Activated naive CD4-positive, alpha-beta T cell treated with Interleukin-2 at 50 U/mL for 16 hours (primary cell): ENCODE data around the gene ZNF407.
"Not testable (repeated sequence)": the region's sequence is repeated elsewhere in the genome, so short reads cannot be mapped to it uniquely, and the experiment has no call there.

Experiments
- DNase-seq: peaks from one replicate; pipeline ENCODE4 v3.0.0-alpha.2; 2020

The ZNF407 gene, protein sequence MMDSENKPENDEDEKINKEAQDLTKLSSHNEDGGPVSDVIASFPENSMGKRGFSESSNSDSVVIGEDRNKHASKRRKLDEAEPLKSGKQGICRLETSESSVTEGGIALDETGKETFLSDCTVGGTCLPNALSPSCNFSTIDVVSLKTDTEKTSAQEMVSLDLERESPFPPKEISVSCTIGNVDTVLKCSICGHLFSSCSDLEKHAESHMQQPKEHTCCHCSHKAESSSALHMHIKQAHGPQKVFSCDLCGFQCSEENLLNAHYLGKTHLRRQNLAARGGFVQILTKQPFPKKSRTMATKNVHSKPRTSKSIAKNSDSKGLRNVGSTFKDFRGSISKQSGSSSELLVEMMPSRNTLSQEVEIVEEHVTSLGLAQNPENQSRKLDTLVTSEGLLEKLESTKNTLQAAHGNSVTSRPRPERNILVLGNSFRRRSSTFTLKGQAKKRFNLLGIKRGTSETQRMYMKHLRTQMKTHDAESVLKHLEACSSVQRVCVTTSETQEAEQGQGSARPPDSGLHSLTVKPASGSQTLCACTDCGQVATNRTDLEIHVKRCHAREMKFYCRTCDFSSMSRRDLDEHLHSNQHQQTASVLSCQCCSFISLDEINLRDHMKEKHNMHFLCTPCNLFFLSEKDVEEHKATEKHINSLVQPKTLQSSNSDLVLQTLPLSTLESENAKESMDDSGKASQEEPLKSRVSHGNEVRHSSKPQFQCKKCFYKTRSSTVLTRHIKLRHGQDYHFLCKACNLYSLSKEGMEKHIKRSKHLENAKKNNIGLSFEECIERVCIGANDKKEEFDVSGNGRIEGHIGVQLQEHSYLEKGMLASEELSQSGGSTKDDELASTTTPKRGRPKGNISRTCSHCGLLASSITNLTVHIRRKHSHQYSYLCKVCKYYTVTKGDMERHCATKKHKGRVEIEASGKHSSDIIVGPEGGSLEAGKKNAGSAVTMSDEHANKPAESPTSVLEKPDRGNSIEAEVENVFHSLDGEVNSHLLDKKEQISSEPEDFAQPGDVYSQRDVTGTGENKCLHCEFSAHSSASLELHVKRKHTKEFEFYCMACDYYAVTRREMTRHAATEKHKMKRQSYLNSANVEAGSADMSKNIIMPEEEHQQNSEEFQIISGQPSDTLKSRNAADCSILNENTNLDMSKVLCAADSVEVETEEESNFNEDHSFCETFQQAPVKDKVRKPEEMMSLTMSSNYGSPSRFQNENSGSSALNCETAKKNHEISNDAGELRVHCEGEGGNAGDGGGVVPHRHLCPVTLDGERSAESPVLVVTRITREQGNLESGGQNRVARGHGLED (N-terminal part only)

DNA sequence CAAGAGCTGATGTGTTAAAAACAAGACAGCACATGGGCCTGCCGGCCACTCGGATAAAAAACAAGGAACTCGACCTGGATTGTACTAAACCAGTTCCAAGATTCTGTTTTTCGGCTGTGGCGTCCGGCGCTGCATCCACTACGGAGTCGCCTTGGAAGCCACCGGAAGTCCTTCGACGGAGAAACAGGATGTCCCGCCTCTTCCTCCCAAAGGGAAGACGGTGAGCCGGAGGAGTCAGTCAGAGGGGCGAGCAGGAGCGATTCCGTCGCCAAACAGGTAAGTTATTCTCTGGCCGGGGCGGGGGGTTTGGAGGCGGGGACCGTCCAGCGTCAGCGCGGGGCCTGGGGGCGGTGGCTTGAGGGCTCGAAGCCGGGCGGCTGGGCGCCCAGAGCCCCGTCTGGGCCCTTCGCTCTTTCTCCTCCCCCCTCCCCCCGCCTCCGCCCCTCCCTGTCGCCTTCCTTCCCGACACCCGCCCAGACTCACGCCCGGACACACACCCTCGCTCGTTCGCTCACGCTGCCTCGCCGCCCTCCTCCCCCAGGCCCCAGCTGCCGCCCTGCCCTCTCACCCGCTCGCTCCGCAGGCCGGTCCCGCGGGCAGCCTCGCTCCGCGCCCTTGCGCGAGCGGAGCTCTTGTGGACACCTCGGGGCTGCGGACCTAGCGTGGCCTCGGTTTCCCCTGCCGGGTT lies at the start of gene ZNF407:
Gene ZNF407 (plus strand): TSS at position 209 of the 688 bp plus-strand sequence. CDS start 33,150 bp downstream, outside the sequence.
- peak; percentile 88 for DNase-seq

GRCh38 chr18:74549591-74550104 lies 48.0 kb upstream of the ZNF407 start:
- no peak for DNase-seq

- no peak for DNase-seq
Measured at GRCh38 chr18:74550886-74551285, 46.8 kb upstream of the ZNF407 start.

GRCh38 chr18:74551452-74551851 lies 46.2 kb upstream of the ZNF407 start:
- DNase-seq: no peak

- DNase-seq: peak; percentile 77
Measured at GRCh38 chr18:74551936-74552555, 45.6 kb upstream of the ZNF407 start.

- no peak for DNase-seq
Measured at GRCh38 chr18:74556126-74556525, 41.5 kb upstream of the ZNF407 start.

DNA sequence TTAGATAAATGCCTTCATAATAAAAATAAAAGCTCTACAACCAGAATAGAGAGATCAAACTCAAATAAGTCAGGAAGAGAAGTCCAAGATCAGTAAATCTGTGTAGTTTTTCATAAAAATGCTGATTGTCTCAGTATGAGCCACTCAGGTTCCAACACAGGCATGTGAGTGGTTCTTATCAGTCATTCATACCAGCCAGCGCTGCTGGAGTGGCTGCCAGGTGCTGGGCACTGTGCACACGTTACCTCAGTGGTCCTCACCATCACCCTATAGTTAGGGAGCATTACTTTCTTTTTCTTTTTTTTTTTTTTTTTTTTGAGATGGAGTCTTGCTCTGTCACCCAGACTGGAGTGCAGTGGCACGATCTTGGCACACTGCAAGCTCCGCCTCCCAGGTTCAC lies 39.6 kb upstream of the ZNF407 start:
- no peak for DNase-seq

DNA sequence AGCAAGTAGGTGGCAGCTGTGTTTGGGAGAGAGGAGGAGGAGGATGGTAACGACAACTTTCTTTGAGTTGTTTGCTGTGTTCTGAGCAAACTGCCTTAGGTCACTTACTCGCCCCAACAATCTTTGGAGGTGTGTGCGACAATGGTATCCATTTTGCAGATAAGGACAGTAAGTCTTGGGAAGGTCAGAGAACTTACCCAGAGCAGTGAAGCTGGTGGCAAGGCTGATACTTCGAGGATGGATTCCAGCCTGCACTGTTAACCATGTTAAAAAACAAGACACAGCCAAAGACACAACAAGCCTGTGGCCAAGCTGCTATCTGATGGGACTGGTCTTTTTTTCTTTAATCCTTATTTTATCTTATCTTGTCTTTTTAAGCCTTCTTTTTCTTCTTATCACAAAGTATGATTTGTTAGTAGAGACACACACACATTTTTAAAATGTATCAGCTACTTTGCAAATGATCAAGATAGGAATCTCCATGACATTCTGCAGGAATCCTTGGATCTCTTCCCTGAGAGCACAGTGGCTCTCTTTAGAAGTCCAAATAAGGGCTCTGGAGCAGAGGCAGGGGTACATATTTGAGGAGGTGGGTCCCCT lies 35.4 kb upstream of the ZNF407 start:
- no peak for DNase-seq

DNA sequence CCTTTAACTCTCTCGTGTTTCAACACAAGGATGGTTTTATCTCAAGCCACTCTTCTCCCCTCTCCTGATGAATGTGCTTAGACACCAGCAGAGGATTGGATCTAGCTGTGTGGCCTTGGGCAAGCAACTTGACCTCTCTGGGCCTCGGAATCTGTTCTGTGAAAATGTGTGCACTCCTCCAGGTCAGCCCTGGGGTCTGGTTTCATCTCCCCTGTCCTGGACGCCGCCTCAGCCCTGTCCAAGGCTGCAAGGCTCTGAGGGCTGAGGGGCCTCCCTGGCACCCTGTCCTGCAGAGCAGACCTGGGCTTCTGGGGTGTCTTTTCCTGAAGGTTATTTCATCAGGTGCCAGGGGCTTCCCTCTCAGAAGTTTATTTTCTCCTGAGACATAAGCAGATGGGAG lies 34.9 kb upstream of the ZNF407 start:
- DNase-seq: no peak

DNA sequence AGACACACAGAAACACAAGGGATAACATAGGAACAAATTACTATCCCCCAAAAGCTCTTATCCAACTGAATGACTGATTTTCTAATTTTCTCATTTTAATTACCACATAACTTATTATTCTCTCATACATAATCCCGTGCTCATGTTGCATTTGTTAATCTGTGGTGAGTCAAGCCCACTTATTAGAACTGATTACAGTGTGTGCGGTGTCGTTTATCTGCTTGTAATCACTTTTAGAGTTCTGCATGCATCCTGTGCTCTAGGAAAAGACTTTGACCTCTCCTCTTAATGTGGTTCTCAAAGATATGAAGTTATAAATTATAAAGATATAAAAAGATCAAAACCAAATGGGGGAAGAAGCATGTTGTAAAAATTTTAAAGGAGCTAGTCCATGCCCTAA lies 33.7 kb upstream of the ZNF407 start:
- DNase-seq: no peak

- not testable (repeated sequence) for DNase-seq
Measured at GRCh38 chr18:74565164-74565563, 32.5 kb upstream of the ZNF407 start.

- DNase-seq: not testable (repeated sequence)
Measured at GRCh38 chr18:74565993-74566392, 31.7 kb upstream of the ZNF407 start.

GRCh38 chr18:74567822-74568221 lies 29.8 kb upstream of the ZNF407 start:
- DNase-seq: no peak

DNA sequence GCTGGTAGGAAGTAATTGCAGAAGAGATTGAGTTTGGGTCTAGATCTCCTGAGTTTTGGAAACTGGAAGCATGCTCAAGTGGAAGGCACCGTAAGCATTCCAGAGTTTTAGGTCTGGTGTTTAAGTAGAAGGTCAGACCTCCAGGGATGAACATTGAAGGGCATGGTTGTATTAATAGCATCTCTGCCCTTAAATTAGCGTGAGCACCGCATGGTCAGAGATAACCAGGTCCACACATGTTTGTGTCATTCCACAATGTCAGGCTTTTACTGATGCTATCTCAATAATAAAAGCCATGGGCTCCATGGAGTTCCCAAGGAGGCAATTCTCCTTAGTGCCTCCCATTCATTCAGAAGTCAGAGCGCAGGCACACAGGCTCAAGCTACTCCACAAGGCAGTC lies 28.3 kb upstream of the ZNF407 start:
- no peak for DNase-seq

DNA sequence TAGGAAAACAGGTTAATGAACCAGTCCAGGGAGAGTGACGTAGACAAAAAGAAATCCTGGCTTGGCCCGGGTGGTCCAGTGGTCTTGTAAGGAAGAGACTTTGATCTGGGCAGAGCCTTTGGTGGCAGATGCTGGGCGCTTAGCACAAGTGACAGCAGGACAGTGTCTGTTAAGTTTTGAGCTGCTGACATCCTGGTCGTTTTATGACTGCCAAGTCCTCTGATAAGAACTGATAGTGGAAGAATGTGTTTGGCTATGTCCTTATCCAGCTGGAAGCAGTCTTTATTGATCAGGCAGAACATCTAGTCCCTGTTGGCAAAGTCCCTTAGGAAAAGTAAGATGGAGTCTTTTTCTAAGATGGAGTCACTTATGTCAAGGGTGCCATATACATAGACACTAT lies 27.4 kb upstream of the ZNF407 start:
- no peak for DNase-seq

- no peak for DNase-seq
Measured at GRCh38 chr18:74571895-74572680, 25.6 kb upstream of the ZNF407 start.

- no peak for DNase-seq
Measured at GRCh38 chr18:74573053-74573452, 24.6 kb upstream of the ZNF407 start.

DNA sequence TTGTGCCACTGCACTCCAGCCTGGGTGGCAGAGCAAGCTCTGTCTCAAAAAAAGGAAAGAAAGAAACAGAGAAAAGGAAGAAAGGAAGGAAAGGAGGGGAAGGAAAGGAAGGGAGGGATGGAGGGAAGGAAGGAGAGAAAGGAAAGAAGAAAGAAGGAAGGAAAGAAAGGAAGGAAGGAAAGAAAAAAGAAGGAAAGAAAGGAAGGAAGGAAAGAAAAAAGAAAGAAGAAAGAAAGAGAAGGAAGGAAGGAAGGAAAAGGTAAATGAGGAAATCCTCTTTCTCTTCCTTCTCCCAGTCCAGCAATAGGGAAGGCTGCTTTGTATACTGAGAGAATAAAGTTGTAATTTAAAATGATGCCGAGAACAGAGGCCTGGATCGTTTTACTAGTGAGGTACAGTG lies 22.8 kb upstream of the ZNF407 start:
- no peak for DNase-seq

- no peak for DNase-seq
Measured at GRCh38 chr18:74577019-74577418, 20.7 kb upstream of the ZNF407 start.

- no peak for DNase-seq
Measured at GRCh38 chr18:74579496-74580065, 18.1 kb upstream of the ZNF407 start.
